ENCODE measurements around the gene FCGR2B.
"Not testable (repeated sequence)": the region's sequence is repeated elsewhere in the genome, so short reads cannot be mapped to it uniquely, and the experiment has no call there.

Gene FCGR2B

GRCh38 chr1:161647507-161648360 lies 15.2 kb upstream of the FCGR2B start:
- DNase-seq (ENCODE audit: low read depth in 2 of 3, low spot score in 1 of 3) = not testable (repeated sequence)

GRCh38 chr1:161653541-161653940 lies 9.4 kb upstream of the FCGR2B start:
- DNase-seq (ENCODE audit: low read depth in 2 of 3, low spot score in 1 of 3) = not testable (repeated sequence)

GRCh38 chr1:161653971-161654370 lies 9.0 kb upstream of the FCGR2B start:
- DNase-seq (ENCODE audit: low read depth in 2 of 3, low spot score in 1 of 3) = not testable (repeated sequence)

- DNase-seq (ENCODE audit: low read depth in 2 of 3, low spot score in 1 of 3) = not testable (repeated sequence)
These were observed 4.4 kb upstream of the FCGR2B start for GRCh38 chr1:161658524-161658923.

- not testable (repeated sequence) for DNase-seq (ENCODE audit: low read depth in 2 of 3, low spot score in 1 of 3)
These were observed 1.2 kb upstream of the FCGR2B start for GRCh38 chr1:161661660-161662311.

- not testable (repeated sequence) for DNase-seq (ENCODE audit: low read depth in 2 of 3, low spot score in 1 of 3)
These were observed 626 bp downstream of the FCGR2B start for GRCh38 chr1:161663569-161663968.

GRCh38 chr1:161664689-161665088 lies 1.7 kb downstream of the FCGR2B start:
- DNase-seq (ENCODE audit: low read depth in 2 of 3, low spot score in 1 of 3) = not testable (repeated sequence)

- DNase-seq (ENCODE audit: low read depth in 2 of 3, low spot score in 1 of 3) = peak in 1 of 3 donors; percentile 8
These were observed 8.4 kb downstream of the FCGR2B start for GRCh38 chr1:161671045-161672020.

GRCh38 chr1:161673437-161673836 lies 10.5 kb downstream of the FCGR2B start:
- DNase-seq (ENCODE audit: low read depth in 2 of 3, low spot score in 1 of 3) = not testable (repeated sequence)

GRCh38 chr1:161674447-161674846 lies 11.5 kb downstream of the FCGR2B start:
- DNase-seq (ENCODE audit: low read depth in 2 of 3, low spot score in 1 of 3) = not testable (repeated sequence)

GRCh38 chr1:161674908-161675307 lies 12.0 kb downstream of the FCGR2B start:
- not testable (repeated sequence) for DNase-seq (ENCODE audit: low read depth in 2 of 3, low spot score in 1 of 3)

GRCh38 chr1:161676441-161676840 lies 13.5 kb downstream of the FCGR2B start:
- DNase-seq (ENCODE audit: low read depth in 2 of 3, low spot score in 1 of 3) = no peak

- no peak for DNase-seq (ENCODE audit: low read depth in 2 of 3, low spot score in 1 of 3)
These were observed 14.2 kb downstream of the FCGR2B start for GRCh38 chr1:161676958-161677689.

GRCh38 chr1:161678500-161678899 lies 15.6 kb downstream of the FCGR2B start:
- no peak for DNase-seq (ENCODE audit: low read depth in 2 of 3, low spot score in 1 of 3)

- DNase-seq (ENCODE audit: low read depth in 2 of 3, low spot score in 1 of 3) = no peak
These were observed 18.9 kb downstream of the FCGR2B start for GRCh38 chr1:161681879-161682278.

- DNase-seq (ENCODE audit: low read depth in 2 of 3, low spot score in 1 of 3) = no peak
These were observed 26.0 kb downstream of the FCGR2B start for GRCh38 chr1:161688946-161689345.

GRCh38 chr1:161691846-161692245 lies 28.9 kb downstream of the FCGR2B start:
- no peak for DNase-seq (ENCODE audit: low read depth in 2 of 3, low spot score in 1 of 3)

- not testable (repeated sequence) for DNase-seq (ENCODE audit: low read depth in 2 of 3, low spot score in 1 of 3)
These were observed 30.2 kb downstream of the FCGR2B start for GRCh38 chr1:161693020-161693712.

GRCh38 chr1:161698302-161698701 lies 35.4 kb downstream of the FCGR2B start:
- not testable (repeated sequence) for DNase-seq (ENCODE audit: low read depth in 2 of 3, low spot score in 1 of 3)

- DNase-seq (ENCODE audit: low read depth in 2 of 3, low spot score in 1 of 3) = no peak
These were observed 39.3 kb downstream of the FCGR2B start for GRCh38 chr1:161702250-161702649.

Measured in stimulated activated CD4-positive, alpha-beta T cell treated with anti-CD3 and anti-CD28 coated beads, Interleukin-12 subunit alpha, Interleukin-12 subunit beta, amount 100 ng/mL, for 48 hours (primary cell).